ENCODE data around the gene CMC1.

DNA sequence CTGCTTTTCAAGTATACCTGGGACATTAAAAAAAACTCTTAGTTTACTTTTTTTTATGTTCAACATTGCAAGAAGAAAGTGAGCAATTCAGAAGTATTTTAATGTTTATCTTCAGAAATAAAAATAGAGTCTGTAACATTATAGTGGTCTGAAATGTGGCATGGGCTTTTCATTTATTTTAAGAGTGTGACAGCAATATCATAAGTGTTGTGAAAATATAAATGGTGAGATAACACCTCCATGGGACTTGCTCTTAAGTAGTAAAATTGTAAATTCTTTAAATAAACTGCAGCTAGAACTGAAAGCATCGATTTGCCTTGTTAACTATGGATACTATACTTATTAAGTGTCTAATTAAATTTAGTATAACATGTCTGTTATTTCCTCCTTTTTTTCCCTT, 58.3 kb downstream of the CMC1 start:
- no peak for TF ChIP-seq EZH2 (IDR thresholded peaks at IDR 0.05; ENCODE audit: borderline replicate concordance)
- TF ChIP-seq CTCF (IDR thresholded peaks at IDR 0.05; ENCODE audit: poor library complexity), result no peak

Data from hepatocyte (in vitro differentiated cells).